DOHH2 (cell line): ENCODE results near the gene ABCA2.
A peak's percentile ranks its signal among the peaks of the same experiment; 100 is the strongest.
"Not testable (repeated sequence)": the region's sequence is repeated elsewhere in the genome, so short reads cannot be mapped to it uniquely, and the experiment has no call there.

Source experiments
- H3F3A ChIP-seq: fragments of 200-600 bp; sonication (generic), shearing (Covaris generic); 2 replicates; pipeline ENCODE4 v1.6.0; 2016; ENCODE audit warnings: antibody characterized with exemption, mild to moderate bottlenecking; ENCODE audit not compliant: control insufficient read depth, insufficient read depth
- H3K27ac ChIP-seq: fragments of 200-600 bp; sonication (generic); 2 replicates; pipeline ENCODE4 v1.5.1; 2014; ENCODE audit warnings: low read depth, mild to moderate bottlenecking, low read length, moderate library complexity
- H3K27me3 ChIP-seq: fragments of 200-600 bp; sonication (generic); 2 replicates; pipeline ENCODE4 v1.6.1; 2014; ENCODE audit warnings: mild to moderate bottlenecking, low read length, mixed read lengths; ENCODE audit not compliant: control insufficient read depth
- H3K36me3 ChIP-seq: fragments of 200-600 bp; sonication (generic); 2 replicates; pipeline ENCODE4 v1.6.1; 2014; ENCODE audit warnings: mild to moderate bottlenecking, low read length, moderate library complexity, mixed read lengths; ENCODE audit not compliant: control insufficient read depth
- H3K4me1 ChIP-seq: fragments of 200-600 bp; sonication (generic); 2 replicates; pipeline ENCODE4 v1.6.1; 2014; ENCODE audit warnings: mild to moderate bottlenecking, low read length, mixed read lengths; ENCODE audit not compliant: control insufficient read depth
- H3K4me2 ChIP-seq: fragments of 200-600 bp; sonication (generic); 2 replicates; pipeline ENCODE4 v1.6.0; 2014; ENCODE audit warnings: mild to moderate bottlenecking, low read length, moderate library complexity
- H3K4me3 ChIP-seq: fragments of 200-600 bp; sonication (generic); 2 replicates; pipeline ENCODE4 v1.5.1; 2014; ENCODE audit warnings: mild to moderate bottlenecking, low read length, mixed read lengths
- H3K79me2 ChIP-seq: fragments of 200-600 bp; sonication (generic); 2 replicates; pipeline ENCODE4 v1.6.1; 2014; ENCODE audit warnings: mild to moderate bottlenecking, low read length, mixed read lengths; ENCODE audit not compliant: control insufficient read depth
- H3K9me2 ChIP-seq: fragments of 200-600 bp; sonication (generic); replicated peaks from 2 replicates; pipeline ENCODE4 v1.6.1; 2014; ENCODE audit warnings: mild to moderate bottlenecking, low read length, mixed read lengths; ENCODE audit not compliant: control insufficient read depth
- H3K9me3 ChIP-seq: fragments of 200-600 bp; sonication (generic); 2 replicates; pipeline ENCODE4 v1.6.1; 2014; ENCODE audit warnings: antibody characterized with exemption, low read length, mixed read lengths; ENCODE audit not compliant: control insufficient read depth, insufficient read depth
- H4K20me1 ChIP-seq: fragments of 200-600 bp; sonication (generic); 2 replicates; pipeline ENCODE4 v1.6.0; 2014; ENCODE audit warnings: low read depth, mild to moderate bottlenecking, antibody characterized with exemption, low read length, moderate library complexity; ENCODE audit not compliant: control insufficient read depth, insufficient read depth
- CTCF ChIP-seq: fragments of 200-600 bp; sonication (generic); IDR thresholded peaks from one replicate; pipeline ENCODE4 v1.5.1; 2014; ENCODE audit warnings: antibody characterized with exemption, mild to moderate bottlenecking, low read depth, low read length; ENCODE audit not compliant: poor library complexity, severe bottlenecking
- EZH2phosphoT487 ChIP-seq: fragments of 200-600 bp; sonication (generic); IDR thresholded peaks from 2 replicates; pipeline ENCODE4 v1.6.1; 2017; ENCODE audit warnings: borderline replicate concordance, mild to moderate bottlenecking, antibody characterized with exemption, low read length, moderate library complexity, mixed read lengths

ABCA2 gene

GRCh38 chr9:137004285-137004684, 23.8 kb downstream of the ABCA2 start:
- not testable (repeated sequence) for H3F3A ChIP-seq, H3K4me2 ChIP-seq, H3K27me3 ChIP-seq, H3K27ac ChIP-seq, H4K20me1 ChIP-seq, H3K9me2 ChIP-seq, H3K79me2 ChIP-seq, H3K4me3 ChIP-seq, H3K36me3 ChIP-seq, H3K9me3 ChIP-seq
- H3K4me1 ChIP-seq = peaks cover 19% of the 10 kb centered on the region
- TF ChIP-seq CTCF = peak; percentile 27

- Histone ChIP-seq H3K9me2 (no peaks in the 10 kb centered on the region), H3K27ac (no peak overlapping the region), H3F3A (no peaks in the 10 kb centered on the region), H4K20me1 (no peaks in the 10 kb centered on the region), H3K4me3 (no peak overlapping the region), H3K4me1 (peaks cover 18% of the 10 kb centered on the region), H3K4me2 (no peak overlapping the region), H3K36me3 (no peaks in the 10 kb centered on the region), H3K27me3 (peaks cover 14% of the 10 kb centered on the region), H3K79me2 (no peaks in the 10 kb centered on the region), H3K9me3 (no peaks in the 10 kb centered on the region)
- TF ChIP-seq EZH2phosphoT487 (no peak), CTCF (no peak)
Observed at GRCh38 chr9:137002646-137003041, 25.4 kb downstream of the ABCA2 start.

GRCh38 chr9:137001857-137002645, 26.0 kb downstream of the ABCA2 start:
- Histone ChIP-seq H3K27ac (no peak overlapping the region), H3K4me3 (no peak overlapping the region), H3K4me2 (no peak overlapping the region), H4K20me1 (no peaks in the 10 kb centered on the region), H3K27me3 (peaks cover 20% of the 10 kb centered on the region), H3K79me2 (no peaks in the 10 kb centered on the region), H3K9me2 (no peaks in the 10 kb centered on the region), H3K36me3 (no peaks in the 10 kb centered on the region), H3K9me3 (no peaks in the 10 kb centered on the region), H3K4me1 (peaks cover 18% of the 10 kb centered on the region), H3F3A (no peaks in the 10 kb centered on the region)
- TF ChIP-seq CTCF (no peak), EZH2phosphoT487 (no peak)
